ENCODE measurements around the gene SGMS2.

- TF ChIP-seq CTCF (conservative IDR thresholded peaks at IDR 0.05; ENCODE audit: low read depth, low read length) (no peak), EZH2phosphoT487 (IDR thresholded peaks at IDR 0.05; ENCODE audit: borderline replicate concordance, low read length) (no peak)
Measured at GRCh38 chr4:107837317-107837716, 12.6 kb downstream of the SGMS2 start.

Data from PC-3 (cell line).